Upper lobe of left lung (tissue), 4 donors: ENCODE results near the gene ANKRD30BL.
"Not testable (repeated sequence)": the region's sequence is repeated elsewhere in the genome, so short reads cannot be mapped to it uniquely, and the experiment has no call there.

Experiments used
- EP300 ChIP-seq, 4 donors: sonication (generic); formaldehyde crosslinking; IDR thresholded peaks; one replicate each; pipeline ENCODE4 v1.5.1; 2017; ENCODE audit warnings: antibody characterized with exemption in 4 of 4, control low read depth in 2 of 4
- POLR2A ChIP-seq, 4 donors: fragments of 450-650 bp; IDR thresholded peaks; one replicate each; pipeline ENCODE4 v1.5.1; 2016 to 2017; ENCODE audit warnings: antibody characterized with exemption in 4 of 4, mild to moderate bottlenecking in 2 of 4
- POLR2AphosphoS5 ChIP-seq, 2 donors: sonication (generic); formaldehyde crosslinking; IDR thresholded peaks; one replicate each; pipeline ENCODE4 v1.5.1; 2017; ENCODE audit warnings: antibody characterized with exemption in 2 of 2
- TF ChIP-seq, protein P1 (sequence below), 6 experiments: fragments of 450-650 bp in 4 of 6; fragments of 200-600 bp in 2 of 6; sonication (generic) in 2 of 6; IDR thresholded peaks; one replicate each; pipeline ENCODE4 v1.5.1; 2016 to 2019; ENCODE audit warnings: antibody characterized with exemption in 6 of 6

DNA sequence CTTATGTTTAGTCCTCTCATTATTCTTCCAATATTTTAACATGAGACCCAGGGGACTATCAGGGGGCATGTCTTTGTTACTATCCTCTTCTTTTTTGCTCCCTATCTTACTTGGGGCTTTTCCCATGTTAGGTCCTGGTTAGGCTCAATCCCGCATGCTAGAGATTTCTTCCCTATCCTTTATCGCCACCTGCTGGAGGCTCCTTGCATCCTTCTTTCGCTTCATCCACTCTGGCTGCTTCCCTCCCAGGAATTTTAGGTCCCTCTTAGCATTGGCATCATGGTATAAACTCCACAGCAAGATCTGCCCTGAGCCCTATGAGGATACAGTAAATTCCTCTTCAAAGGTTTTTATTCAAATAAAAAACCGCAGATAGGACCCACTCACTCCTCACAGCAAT lies 15.0 kb downstream of the ANKRD30BL start:
- TF ChIP-seq, protein P1, sequence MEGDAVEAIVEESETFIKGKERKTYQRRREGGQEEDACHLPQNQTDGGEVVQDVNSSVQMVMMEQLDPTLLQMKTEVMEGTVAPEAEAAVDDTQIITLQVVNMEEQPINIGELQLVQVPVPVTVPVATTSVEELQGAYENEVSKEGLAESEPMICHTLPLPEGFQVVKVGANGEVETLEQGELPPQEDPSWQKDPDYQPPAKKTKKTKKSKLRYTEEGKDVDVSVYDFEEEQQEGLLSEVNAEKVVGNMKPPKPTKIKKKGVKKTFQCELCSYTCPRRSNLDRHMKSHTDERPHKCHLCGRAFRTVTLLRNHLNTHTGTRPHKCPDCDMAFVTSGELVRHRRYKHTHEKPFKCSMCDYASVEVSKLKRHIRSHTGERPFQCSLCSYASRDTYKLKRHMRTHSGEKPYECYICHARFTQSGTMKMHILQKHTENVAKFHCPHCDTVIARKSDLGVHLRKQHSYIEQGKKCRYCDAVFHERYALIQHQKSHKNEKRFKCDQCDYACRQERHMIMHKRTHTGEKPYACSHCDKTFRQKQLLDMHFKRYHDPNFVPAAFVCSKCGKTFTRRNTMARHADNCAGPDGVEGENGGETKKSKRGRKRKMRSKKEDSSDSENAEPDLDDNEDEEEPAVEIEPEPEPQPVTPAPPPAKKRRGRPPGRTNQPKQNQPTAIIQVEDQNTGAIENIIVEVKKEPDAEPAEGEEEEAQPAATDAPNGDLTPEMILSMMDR (IDR thresholded peaks at IDR 0.05): peak in 5 of 6 experiments; percentile 34 to 67 (median 49)
- TF ChIP-seq POLR2AphosphoS5, POLR2A, EP300 (IDR thresholded peaks at IDR 0.05): not testable (repeated sequence)
